Thyroid gland (tissue), 4 donors: ENCODE results near the gene PHLPP1.

ENCODE experiments used
- CTCF ChIP-seq, 6 experiments: fragments of 200-600 bp in 3 of 6; fragments of 450-650 bp in 3 of 6; sonication (generic) in 3 of 6; IDR thresholded peaks; one replicate each; pipeline ENCODE4 v1.5.1; 2016 to 2019; ENCODE audit warnings: antibody characterized with exemption in 6 of 6, mild to moderate bottlenecking in 2 of 6, inconsistent platforms in 1 of 6, moderate library complexity in 1 of 6
- POLR2A ChIP-seq, 2 donors: fragments of 450-650 bp; IDR thresholded peaks; one replicate each; pipeline ENCODE4 v1.6.1; 2017; ENCODE audit warnings: antibody characterized with exemption in 2 of 2, mild to moderate bottlenecking in 2 of 2, moderate library complexity in 1 of 2

- TF ChIP-seq CTCF (IDR thresholded peaks at IDR 0.05): no peak
- TF ChIP-seq POLR2A (IDR thresholded peaks at IDR 0.05): no peak
Measured at GRCh38 chr18:62773691-62774090, 58.4 kb downstream of the PHLPP1 start.
